GM19467 (cell line): Measurements from ENCODE around the gene BDKRB1.
"Not testable (repeated sequence)": the region's sequence is repeated elsewhere in the genome, so short reads cannot be mapped to it uniquely, and the experiment has no call there.

Experiments
- ATAC-seq: cut with Tn5 transposase; IDR thresholded peaks from one replicate; pipeline ENCODE4 v1.9.1; 2021; ENCODE audit warnings: mild to moderate bottlenecking, moderate library complexity; ENCODE audit not compliant: unreplicated experiment

The BDKRB1 gene

GRCh38 chr14:96232506-96232905, 23.5 kb upstream of the BDKRB1 start:
- no peak for ATAC-seq

DNA sequence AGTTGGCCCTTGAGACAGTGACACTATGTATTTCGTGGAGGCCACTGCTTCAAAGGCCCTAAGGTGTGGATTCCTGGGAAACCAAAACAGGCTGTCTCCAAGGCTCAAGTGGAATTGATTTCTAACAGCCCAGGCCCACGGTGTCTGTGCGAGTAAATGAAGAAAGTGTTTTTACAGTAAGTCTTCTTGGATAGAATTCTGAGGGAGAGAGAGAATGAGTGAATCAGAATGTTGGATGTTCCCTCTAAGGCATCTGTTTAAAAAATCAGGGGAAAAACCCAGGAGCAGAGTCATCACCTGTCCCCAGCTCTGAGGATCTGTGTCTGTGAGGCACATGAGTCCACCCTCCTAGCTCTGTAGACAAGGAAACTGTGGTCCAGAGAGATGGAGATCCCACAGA, 22.3 kb upstream of the BDKRB1 start:
- ATAC-seq: no peak

- no peak for ATAC-seq
Observed at GRCh38 chr14:96235426-96235825, 20.6 kb upstream of the BDKRB1 start.

- ATAC-seq: no peak
Observed at GRCh38 chr14:96237641-96238040, 18.4 kb upstream of the BDKRB1 start.

DNA sequence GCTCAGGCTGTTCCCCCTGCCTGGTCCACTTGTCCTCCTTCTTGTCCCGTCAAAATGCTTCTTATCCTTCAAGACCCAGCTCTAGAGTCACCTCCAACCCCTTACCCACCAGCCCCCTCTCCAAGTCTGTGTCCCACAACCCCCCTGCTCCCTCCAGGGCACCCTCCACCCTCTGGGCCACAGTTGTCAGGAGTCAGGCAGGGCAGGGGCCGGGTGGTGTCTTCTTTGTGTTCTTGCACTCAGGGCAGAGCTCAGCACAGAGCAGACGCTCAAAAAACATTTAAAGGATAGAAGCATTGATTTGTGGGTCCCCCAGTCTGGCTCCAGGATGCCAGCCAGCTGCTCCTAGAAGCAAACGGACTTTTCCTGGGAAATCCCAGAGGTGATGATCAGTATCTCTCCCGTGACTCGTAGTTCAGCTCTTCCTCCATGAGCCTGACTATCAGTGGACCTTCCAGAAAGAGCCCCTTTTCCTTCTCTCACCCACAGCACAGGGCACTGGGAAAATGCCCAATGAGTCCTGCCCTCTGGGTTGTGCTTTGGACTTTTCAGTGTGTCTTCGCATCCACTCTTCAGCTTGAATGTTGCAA, 17.2 kb upstream of the BDKRB1 start:
- ATAC-seq: no peak

DNA sequence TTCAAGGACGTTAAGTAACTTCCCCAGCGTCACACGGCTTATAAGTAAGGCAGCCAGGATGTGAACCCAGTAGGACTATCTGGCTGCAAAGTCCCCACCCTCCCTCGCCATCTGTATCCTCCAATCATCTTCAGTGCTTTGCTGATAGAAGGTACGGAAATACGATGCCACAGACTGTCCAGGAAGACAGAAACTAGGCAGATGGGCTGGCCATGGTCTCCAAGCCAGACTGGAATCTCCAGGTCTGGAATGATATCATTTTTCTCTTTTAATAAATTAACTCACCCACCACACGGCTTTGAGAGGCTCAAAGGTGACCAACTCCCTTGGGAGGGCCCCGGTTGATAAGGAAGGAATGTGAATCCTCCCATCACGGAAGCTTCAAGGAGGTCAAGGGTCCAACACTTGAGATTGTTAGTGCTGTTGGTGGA, 16.3 kb upstream of the BDKRB1 start:
- ATAC-seq: no peak

- no peak for ATAC-seq
Observed at GRCh38 chr14:96240641-96241040, 15.4 kb upstream of the BDKRB1 start.

GRCh38 chr14:96242126-96242525, 13.9 kb upstream of the BDKRB1 start:
- ATAC-seq: no peak

DNA sequence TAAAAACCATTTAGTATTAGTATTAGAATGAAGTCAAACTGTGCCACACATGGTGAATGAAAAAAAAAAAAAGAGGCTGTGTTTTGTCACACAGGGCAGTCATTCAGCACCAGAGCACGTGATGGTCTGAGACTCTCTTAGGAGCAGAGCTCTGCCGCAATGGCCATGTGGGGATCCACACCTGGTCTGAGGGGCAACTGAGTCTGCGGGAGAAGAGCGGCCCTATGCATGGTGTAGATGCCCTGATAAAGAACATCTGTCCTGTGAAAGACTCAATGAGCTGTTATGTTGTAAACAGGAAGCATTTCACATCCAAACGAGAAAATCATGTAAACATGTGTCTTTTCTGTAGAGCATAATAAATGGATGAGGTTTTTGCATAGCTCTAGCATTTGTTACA, 12.2 kb upstream of the BDKRB1 start:
- no peak for ATAC-seq

GRCh38 chr14:96245074-96245473, 10.9 kb upstream of the BDKRB1 start:
- ATAC-seq: not testable (repeated sequence)

GRCh38 chr14:96245710-96246538, 10.1 kb upstream of the BDKRB1 start:
- no peak for ATAC-seq

DNA sequence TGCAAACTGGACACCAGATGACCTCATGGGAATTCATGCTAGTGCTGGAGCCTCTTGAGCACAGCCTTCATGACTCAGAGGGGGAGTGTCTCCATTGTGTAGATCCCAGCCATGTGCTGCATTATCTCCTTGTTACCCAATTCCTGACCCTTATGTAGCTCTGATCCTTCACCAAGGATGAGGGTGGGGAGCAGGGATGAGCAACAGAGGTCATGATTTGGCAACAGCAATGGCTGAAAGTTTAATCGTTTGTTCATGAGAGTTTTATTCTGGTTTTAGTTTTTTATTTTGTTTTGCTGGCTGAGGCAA, 9.5 kb upstream of the BDKRB1 start:
- ATAC-seq: no peak

- ATAC-seq: no peak
Observed at GRCh38 chr14:96247031-96247430, 9.0 kb upstream of the BDKRB1 start.

- no peak for ATAC-seq
Observed at GRCh38 chr14:96249029-96249428, 7.0 kb upstream of the BDKRB1 start.

DNA sequence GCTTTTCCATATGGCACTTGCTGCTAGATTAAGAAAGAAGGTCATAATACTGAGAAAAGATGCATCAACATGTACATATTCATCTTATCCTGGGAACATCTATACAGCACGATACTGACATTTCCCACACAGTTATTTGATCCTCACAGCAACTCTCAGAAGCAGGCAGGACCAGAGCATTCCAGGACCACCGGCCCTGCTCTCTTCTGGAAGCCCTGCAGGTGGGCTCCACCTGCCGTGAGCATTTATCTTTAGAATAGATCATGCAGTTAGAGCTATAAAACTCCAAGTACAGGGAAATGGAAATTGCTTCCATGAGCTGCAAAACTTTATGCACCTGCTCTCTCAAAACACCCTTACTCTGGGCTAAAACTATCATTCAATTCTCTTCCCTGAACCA, 5.5 kb upstream of the BDKRB1 start:
- ATAC-seq: no peak

DNA sequence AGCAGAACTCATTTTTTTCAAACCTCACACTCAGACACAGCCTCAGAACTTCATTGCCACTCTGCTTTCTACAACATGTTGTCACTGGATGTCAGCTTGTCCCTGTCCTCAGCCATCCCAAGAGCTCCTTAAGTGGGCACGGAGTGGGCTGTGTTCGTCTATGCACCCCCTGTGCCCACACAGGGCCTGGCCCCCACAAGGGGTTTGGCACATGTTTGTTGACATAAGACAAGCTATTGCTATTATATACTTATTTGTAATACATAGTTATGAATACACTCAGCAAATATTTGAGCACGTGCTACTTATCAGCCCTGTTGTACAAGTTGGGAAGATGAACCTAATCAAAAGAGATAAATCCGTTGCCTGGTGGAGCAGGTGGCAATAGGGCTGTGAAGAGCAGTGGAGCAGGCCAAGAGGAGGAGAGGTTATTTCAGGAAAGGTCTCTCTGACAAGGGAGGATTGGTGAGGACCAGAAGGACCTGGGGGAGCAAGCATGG, 4.3 kb upstream of the BDKRB1 start:
- ATAC-seq: no peak

- ATAC-seq: no peak
Observed at GRCh38 chr14:96252323-96252998, 3.5 kb upstream of the BDKRB1 start.

DNA sequence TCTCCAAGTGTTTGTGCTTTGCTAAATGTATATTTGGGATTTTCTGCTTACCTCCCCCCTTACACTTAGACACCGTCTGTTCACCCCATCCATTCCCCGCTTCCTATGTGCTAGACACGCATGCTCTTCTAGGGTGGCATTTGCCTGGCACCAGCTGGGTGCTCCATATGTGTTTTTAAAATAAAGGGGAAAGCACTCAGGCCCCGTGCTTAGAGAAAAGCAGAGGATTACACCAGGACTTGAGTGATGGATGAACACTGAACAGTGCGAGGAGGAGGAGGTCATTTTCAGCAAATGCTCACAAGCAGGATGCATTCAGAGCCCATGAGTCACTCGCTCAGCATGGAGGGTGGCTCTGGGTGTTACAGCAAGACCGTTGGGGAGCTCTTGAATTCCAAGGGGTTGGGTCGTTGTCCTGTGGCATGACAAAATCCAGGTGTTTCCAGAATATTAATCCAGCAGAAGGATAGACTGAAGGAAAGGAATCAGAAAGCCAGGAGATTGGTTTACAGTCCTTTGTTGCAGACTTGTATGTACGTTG, 2.9 kb upstream of the BDKRB1 start:
- no peak for ATAC-seq

GRCh38 chr14:96254687-96255086, 1.3 kb upstream of the BDKRB1 start:
- ATAC-seq: no peak

GRCh38 chr14:96256407-96256806, 397 bp downstream of the BDKRB1 start:
- ATAC-seq: no peak

DNA sequence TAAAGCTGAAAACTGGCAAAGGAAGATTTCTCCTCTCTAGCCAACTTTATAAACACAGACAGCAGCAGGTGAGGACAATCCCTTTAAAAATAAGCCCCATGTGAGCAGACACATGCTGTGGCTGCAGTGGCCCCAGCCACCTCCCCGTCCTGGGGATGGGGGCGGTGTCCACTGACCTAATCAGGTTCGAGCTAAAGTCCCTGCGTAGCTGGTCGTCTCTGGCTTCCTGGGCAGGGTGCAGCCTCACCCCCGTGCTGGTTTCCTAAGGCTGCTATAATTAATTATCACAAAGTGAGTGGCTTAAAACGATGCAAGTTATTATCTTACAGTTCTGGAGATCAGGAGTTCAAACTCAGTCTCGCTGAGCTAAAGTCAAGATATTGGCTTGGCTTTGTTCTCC, 1.0 kb downstream of the BDKRB1 start:
- no peak for ATAC-seq

DNA sequence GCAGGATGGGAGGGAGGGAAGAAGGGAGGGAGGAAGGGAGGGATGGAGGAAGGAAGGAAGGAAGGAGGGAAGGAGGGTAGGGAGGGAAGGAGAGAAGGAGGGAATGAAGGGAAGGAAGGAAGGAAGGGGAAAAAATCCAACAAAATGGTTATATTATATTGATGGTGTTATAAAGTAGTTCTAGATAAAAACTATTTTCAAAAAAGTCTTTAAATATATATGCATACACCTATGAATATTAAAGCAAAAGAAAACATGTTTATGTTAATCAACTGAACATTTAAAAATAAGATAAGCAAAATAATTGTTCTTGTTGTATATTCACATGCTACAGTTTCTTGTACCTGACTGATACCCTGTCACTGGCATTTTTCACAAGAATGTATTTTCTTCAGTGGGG, 1.9 kb downstream of the BDKRB1 start:
- ATAC-seq: no peak
